HEK293 (cell line): Measurements from ENCODE around the gene HMOX1.

ENCODE experiments used
- CTCF ChIA-PET: fragments of 350-600 bp; formaldehyde crosslinking; extraction: SDS; loops from one replicate; lab custom pipeline; 2021; ENCODE audit warnings: antibody characterized with exemption; lab: Yijun Ruan, JAX
- POLR2A ChIA-PET: fragments of 300-600 bp; formaldehyde crosslinking; extraction: SDS; loops from one replicate; lab custom pipeline; 2020; ENCODE audit warnings: antibody characterized with exemption, inconsistent platforms; lab: Yijun Ruan, JAX
- H3K27ac ChIP-seq: fragments of 200-500 bp; sonication (Bioruptor generic); 2 replicates; pipeline ENCODE4 v1.5.1; 2014; ENCODE audit warnings: low read depth, low read length, control low read depth, inconsistent platforms; ENCODE audit errors: extremely low read depth
- H3K36me3 ChIP-seq, 2 experiments: fragments of 200-500 bp in 1 of 2; sonication (Bioruptor generic) in 1 of 2; 1 replicate in 1 of 2; 2 replicates in 1 of 2; pipeline ENCODE4 v1.5.1; 2014 to 2017; ENCODE audit warnings: inconsistent platforms in 2 of 2, low read length in 2 of 2; ENCODE audit not compliant: control insufficient read depth in 2 of 2, insufficient read depth in 1 of 2
- H3K4me1 ChIP-seq: fragments of 200-500 bp; sonication (Bioruptor generic); 2 replicates; pipeline ENCODE4 v1.5.1; 2014; ENCODE audit warnings: mild to moderate bottlenecking, low read length, inconsistent platforms; ENCODE audit not compliant: control insufficient read depth, insufficient read depth
- H3K4me3 ChIP-seq: 2 replicates; pipeline ENCODE4 v1.5.1; 2011; ENCODE audit warnings: low read depth, mild to moderate bottlenecking, control low read depth, low read length, moderate library complexity
- H3K9me3 ChIP-seq: fragments of 200-500 bp; sonication (Bioruptor generic); 2 replicates; pipeline ENCODE4 v1.5.1; 2014; ENCODE audit warnings: low read depth, low read length, inconsistent platforms; ENCODE audit not compliant: control insufficient read depth, insufficient read depth
- GLIS1 ChIP-seq: fragments of 450-650 bp; formaldehyde crosslinking; IDR thresholded peaks from 2 replicates; pipeline ENCODE4 v1.5.1; 2016; ENCODE audit warnings: missing biosample characterization, missing genetic modification characterization
- GLIS2 ChIP-seq: fragments of 450-650 bp; formaldehyde crosslinking; IDR thresholded peaks from 2 replicates; pipeline ENCODE4 v1.5.1; 2016; ENCODE audit warnings: missing biosample characterization, missing genetic modification characterization
- INSM2 ChIP-seq: fragments of 450-650 bp; formaldehyde crosslinking; IDR thresholded peaks from 2 replicates; pipeline ENCODE4 v1.5.1; 2016; ENCODE audit warnings: missing biosample characterization, missing genetic modification characterization
- MEIS1 ChIP-seq: sonication (generic); formaldehyde crosslinking; IDR thresholded peaks from 2 replicates; pipeline ENCODE4 v1.8.1; 2022; ENCODE audit warnings: missing genetic modification reagents, mild to moderate bottlenecking, borderline replicate concordance
- PRDM10 ChIP-seq: fragments of 450-650 bp; formaldehyde crosslinking; IDR thresholded peaks from 2 replicates; pipeline ENCODE4 v1.5.1; 2016; ENCODE audit warnings: missing biosample characterization, missing genetic modification characterization
- SP2 ChIP-seq: fragments of 450-650 bp; formaldehyde crosslinking; IDR thresholded peaks from 2 replicates; pipeline ENCODE4 v1.5.1; 2016; ENCODE audit warnings: missing biosample characterization, missing genetic modification characterization
- ZFP37 ChIP-seq: fragments of 450-650 bp; formaldehyde crosslinking; IDR thresholded peaks from 2 replicates; pipeline ENCODE4 v1.5.1; 2016; ENCODE audit warnings: missing biosample characterization, missing genetic modification characterization
- ZNF138 ChIP-seq: fragments of 450-650 bp; formaldehyde crosslinking; IDR thresholded peaks from 2 replicates; pipeline ENCODE4 v1.5.1; 2016; ENCODE audit warnings: missing biosample characterization, missing genetic modification characterization, borderline replicate concordance
- ZNF362 ChIP-seq: fragments of 450-650 bp; formaldehyde crosslinking; IDR thresholded peaks from 2 replicates; pipeline ENCODE4 v1.5.1; 2016; ENCODE audit warnings: missing biosample characterization, missing genetic modification characterization
- ZNF423 ChIP-seq: fragments of 450-650 bp; formaldehyde crosslinking; IDR thresholded peaks from 2 replicates; pipeline ENCODE4 v1.5.1; 2016; ENCODE audit warnings: missing biosample characterization, missing genetic modification characterization
- ZNF514 ChIP-seq: fragments of 450-650 bp; formaldehyde crosslinking; IDR thresholded peaks from 2 replicates; pipeline ENCODE4 v1.5.1; 2016; ENCODE audit warnings: missing biosample characterization, missing genetic modification characterization
- ZNF555 ChIP-seq: fragments of 450-650 bp; formaldehyde crosslinking; conservative IDR thresholded peaks from 2 replicates; pipeline ENCODE4 v1.5.1; 2017; ENCODE audit warnings: missing biosample characterization, mild to moderate bottlenecking, missing genetic modification characterization, inconsistent platforms
- ZNF596 ChIP-seq: fragments of 450-650 bp; IDR thresholded peaks from 2 replicates; pipeline ENCODE4 v1.5.0; 2018; ENCODE audit warnings: missing biosample characterization, mild to moderate bottlenecking, missing genetic modification characterization, moderate library complexity
- ZNF610 ChIP-seq: fragments of 450-650 bp; formaldehyde crosslinking; IDR thresholded peaks from 2 replicates; pipeline ENCODE4 v1.5.1; 2016; ENCODE audit warnings: missing biosample characterization, missing genetic modification characterization, borderline replicate concordance
- ZNF660 ChIP-seq: fragments of 450-650 bp; IDR thresholded peaks from 2 replicates; pipeline ENCODE4 v1.5.1; 2018; ENCODE audit warnings: missing biosample characterization, mild to moderate bottlenecking, missing genetic modification characterization
- ZSCAN23 ChIP-seq: fragments of 450-650 bp; formaldehyde crosslinking; IDR thresholded peaks from 2 replicates; pipeline ENCODE4 v1.5.1; 2016; ENCODE audit warnings: missing biosample characterization, missing genetic modification characterization
- ZSCAN5A ChIP-seq: fragments of 450-650 bp; formaldehyde crosslinking; IDR thresholded peaks from 2 replicates; pipeline ENCODE4 v1.5.1; 2016; ENCODE audit warnings: missing biosample characterization, missing genetic modification characterization
- TF ChIP-seq, protein P1 (sequence below): fragments of 450-650 bp; formaldehyde crosslinking; IDR thresholded peaks from 2 replicates; pipeline ENCODE4 v1.5.1; 2016; ENCODE audit warnings: missing biosample characterization, missing genetic modification characterization
- TF ChIP-seq, protein P2 (sequence below): fragments of 450-650 bp; formaldehyde crosslinking; IDR thresholded peaks from 2 replicates; pipeline ENCODE4 v1.5.1; 2016; ENCODE audit warnings: missing biosample characterization, missing genetic modification characterization
- TF ChIP-seq, protein P3 (sequence below): fragments of 450-650 bp; formaldehyde crosslinking; optimal IDR thresholded peaks from 2 replicates; pipeline ENCODE3; 2016; ENCODE audit warnings: missing biosample characterization, mild to moderate bottlenecking, missing genetic modification characterization

HMOX1 gene

DNA sequence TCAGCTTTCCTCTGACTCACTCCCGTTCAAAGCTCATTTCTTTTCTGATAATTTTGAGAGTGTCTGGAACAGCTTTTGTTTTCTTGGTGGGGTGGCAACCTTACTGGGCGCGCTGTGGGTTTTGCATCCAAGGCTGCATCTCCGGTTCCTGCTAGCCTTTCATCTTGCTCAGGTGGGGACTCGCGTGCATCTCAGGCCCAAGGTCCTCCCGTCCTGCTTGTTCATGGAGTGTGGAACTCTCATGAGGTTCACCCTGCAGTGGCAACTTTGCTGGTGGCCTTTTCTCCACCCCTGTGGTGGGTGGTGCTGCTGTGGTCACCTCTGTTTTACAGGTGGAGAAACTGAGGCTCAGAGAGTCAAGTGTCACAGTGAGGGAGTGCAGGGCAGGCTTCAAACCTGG, 44.6 kb downstream of the HMOX1 start (continued):
- TF ChIP-seq ZSCAN23 (tag by site-specific recombination) (no peak), ZNF596 (tag by site-specific recombination) (no peak), ZNF555 (tag by site-specific recombination) (no peak), PRDM10 (no peak), INSM2 (tag by site-specific recombination) (no peak), ZNF138 (no peak), ZSCAN5A (tag by site-specific recombination) (no peak), ZFP37 (tag by site-specific recombination) (no peak)

DNA sequence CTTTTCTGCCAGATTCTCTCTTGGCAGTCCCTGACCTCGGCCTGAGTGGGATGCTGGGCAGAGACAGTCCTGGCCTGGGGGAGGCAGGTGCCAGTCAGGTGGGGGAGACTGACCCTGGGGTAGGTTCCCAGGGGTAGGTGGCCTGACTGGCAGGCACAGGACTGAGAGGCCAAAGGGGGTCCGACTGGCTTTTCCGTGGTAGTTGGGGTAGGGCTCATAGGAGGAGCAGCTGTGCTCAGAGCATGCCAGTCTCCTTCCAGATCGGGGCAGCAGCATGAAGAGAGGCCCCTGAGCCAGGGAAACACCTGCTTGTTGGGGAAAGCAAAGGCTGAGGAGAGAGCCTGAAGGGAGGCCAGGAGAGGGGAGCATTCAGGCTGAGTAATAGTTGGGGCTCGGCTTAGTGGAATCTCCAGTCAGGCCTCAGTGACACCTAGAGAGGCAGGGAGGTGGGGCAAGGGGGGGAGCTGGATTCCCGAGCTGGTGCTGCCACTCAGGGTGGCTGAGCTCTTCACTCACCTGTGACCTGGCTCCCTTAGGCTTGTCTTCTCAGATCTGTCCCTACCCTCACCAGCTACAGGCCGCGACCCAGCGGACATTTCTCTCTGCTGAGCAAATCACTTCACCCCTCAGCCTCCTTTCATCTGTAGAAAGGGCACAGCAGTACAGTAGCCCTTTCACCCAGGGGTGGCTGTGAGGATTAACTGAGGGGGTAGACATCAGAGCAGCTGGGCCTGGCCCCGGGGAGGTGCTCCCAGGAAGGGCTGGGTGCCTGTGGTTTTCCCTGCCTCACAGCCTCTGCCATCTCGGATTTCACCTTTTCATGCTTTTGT, 45.3 kb downstream of the HMOX1 start:
- CTCF ChIA-PET, result interaction anchor here (0.7 to 1.9 kb wide), 4 partner anchors 23 to 698 kb away, joined by 3 to 8 read pairs (median 6); no protein-coding TSS in a partner anchor
- no peak overlapping the region for H3K4me3 ChIP-seq
- H3K27ac ChIP-seq, result peak overlapping the region; percentile 1; the same call in 1 of the 2 replicates
- H3K9me3 ChIP-seq, result no peaks in the 10 kb centered on the region
- no peaks in the 10 kb centered on the region for H3K4me1 ChIP-seq
- POLR2A ChIA-PET, result interaction anchor here (0.8 kb wide), 1 partner anchor 18 kb away, joined by 3 read pairs; no protein-coding TSS in a partner anchor
- peaks cover 32 to 82% of the 10 kb centered on the region in 2 experiments for H3K36me3 ChIP-seq
- no peak for TF ChIP-seq SP2 (tag by site-specific recombination)
- TF ChIP-seq GLIS1 (tag by site-specific recombination), result peak; percentile 72
- TF ChIP-seq ZNF362, result no peak
- no peak for TF ChIP-seq MEIS1 (CRISPR knock-in tag)
- peak; percentile 37; the same call in 1 of the 2 replicates for TF ChIP-seq GLIS2
- TF ChIP-seq, protein P1, sequence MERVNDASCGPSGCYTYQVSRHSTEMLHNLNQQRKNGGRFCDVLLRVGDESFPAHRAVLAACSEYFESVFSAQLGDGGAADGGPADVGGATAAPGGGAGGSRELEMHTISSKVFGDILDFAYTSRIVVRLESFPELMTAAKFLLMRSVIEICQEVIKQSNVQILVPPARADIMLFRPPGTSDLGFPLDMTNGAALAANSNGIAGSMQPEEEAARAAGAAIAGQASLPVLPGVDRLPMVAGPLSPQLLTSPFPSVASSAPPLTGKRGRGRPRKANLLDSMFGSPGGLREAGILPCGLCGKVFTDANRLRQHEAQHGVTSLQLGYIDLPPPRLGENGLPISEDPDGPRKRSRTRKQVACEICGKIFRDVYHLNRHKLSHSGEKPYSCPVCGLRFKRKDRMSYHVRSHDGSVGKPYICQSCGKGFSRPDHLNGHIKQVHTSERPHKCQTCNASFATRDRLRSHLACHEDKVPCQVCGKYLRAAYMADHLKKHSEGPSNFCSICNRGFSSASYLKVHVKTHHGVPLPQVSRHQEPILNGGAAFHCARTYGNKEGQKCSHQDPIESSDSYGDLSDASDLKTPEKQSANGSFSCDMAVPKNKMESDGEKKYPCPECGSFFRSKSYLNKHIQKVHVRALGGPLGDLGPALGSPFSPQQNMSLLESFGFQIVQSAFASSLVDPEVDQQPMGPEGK (tag by site-specific recombination), result 0 out of 2 replicates have a peak, but pooled peaks have one; percentile 43
- TF ChIP-seq ZNF423 (tag by site-specific recombination), result no peak
- no peak for TF ChIP-seq ZNF610 (tag by site-specific recombination)
- no peak for TF ChIP-seq ZNF514 (tag by site-specific recombination)
- TF ChIP-seq, protein P2, sequence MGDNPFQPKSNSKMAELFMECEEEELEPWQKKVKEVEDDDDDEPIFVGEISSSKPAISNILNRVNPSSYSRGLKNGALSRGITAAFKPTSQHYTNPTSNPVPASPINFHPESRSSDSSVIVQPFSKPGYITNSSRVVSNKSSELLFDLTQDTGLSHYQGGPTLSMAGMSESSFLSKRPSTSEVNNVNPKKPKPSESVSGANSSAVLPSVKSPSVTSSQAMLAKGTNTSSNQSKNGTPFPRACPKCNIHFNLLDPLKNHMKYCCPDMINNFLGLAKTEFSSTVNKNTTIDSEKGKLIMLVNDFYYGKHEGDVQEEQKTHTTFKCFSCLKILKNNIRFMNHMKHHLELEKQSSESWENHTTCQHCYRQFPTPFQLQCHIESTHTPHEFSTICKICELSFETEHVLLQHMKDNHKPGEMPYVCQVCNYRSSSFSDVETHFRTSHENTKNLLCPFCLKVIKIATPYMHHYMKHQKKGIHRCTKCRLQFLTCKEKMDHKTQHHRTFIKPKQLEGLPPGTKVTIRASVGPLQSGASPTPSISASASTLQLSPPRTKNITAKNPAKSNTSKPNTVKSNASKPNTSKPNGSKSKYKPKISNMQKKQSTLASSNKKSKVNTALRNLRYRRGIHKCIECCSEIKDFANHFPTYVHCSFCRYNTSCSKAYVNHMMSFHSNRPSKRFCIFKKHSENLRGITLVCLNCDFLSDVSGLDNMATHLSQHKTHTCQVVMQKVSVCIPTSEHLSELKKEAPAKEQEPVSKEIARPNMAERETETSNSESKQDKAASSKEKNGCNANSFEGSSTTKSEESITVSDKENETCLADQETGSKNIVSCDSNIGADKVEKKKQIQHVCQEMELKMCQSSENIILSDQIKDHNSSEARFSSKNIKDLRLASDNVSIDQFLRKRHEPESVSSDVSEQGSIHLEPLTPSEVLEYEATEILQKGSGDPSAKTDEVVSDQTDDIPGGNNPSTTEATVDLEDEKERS (tag by site-specific recombination), result no peak
- no peak for TF ChIP-seq ZNF660 (tag by site-specific recombination)
- TF ChIP-seq, protein P3, sequence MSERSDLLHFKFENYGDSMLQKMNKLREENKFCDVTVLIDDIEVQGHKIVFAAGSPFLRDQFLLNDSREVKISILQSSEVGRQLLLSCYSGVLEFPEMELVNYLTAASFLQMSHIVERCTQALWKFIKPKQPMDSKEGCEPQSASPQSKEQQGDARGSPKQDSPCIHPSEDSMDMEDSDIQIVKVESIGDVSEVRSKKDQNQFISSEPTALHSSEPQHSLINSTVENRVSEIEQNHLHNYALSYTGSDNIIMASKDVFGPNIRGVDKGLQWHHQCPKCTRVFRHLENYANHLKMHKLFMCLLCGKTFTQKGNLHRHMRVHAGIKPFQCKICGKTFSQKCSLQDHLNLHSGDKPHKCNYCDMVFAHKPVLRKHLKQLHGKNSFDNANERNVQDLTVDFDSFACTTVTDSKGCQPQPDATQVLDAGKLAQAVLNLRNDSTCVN (tag by site-specific recombination), result no peak
- TF ChIP-seq ZNF555 (tag by site-specific recombination), result no peak
